K562 (cell line): ENCODE results near the gene AKT2. TPM values are rescaled to one million over a fixed set of nuclear protein-coding genes. Genes with fewer than 3 reads are reported as not detected.

ENCODE experiments used
- BDP1 ChIP-seq: IDR thresholded peaks from 3 replicates; pipeline ENCODE4 v1.6.1; 2011; ENCODE audit not compliant: insufficient read length, insufficient read depth
- E4F1 ChIP-seq: fragments of 250-450 bp; sonication (Bioruptor Pico); IDR thresholded peaks from 2 replicates; pipeline ENCODE4 v1.5.0; 2021; ENCODE audit warnings: mild to moderate bottlenecking, borderline replicate concordance
- HMG20A ChIP-seq: fragments of 450-650 bp; formaldehyde crosslinking; conservative IDR thresholded peaks from 2 replicates; pipeline ENCODE4 v1.4.0; 2020; ENCODE audit warnings: mild to moderate bottlenecking, mixed read lengths
- IRF2 ChIP-seq: sonication (generic); formaldehyde crosslinking; IDR thresholded peaks from 2 replicates; pipeline ENCODE4 v1.8.1; 2022; ENCODE audit warnings: mild to moderate bottlenecking, missing genetic modification reagents
- KLF6 ChIP-seq: fragments of 250-450 bp; sonication (Bioruptor Pico); IDR thresholded peaks from 2 replicates; pipeline ENCODE4 v1.4.0; 2020; ENCODE audit warnings: mild to moderate bottlenecking, moderate library complexity, borderline replicate concordance
- MAZ ChIP-seq, 2 experiments: fragments of 450-650 bp in 1 of 2; sonication (generic) in 1 of 2; formaldehyde crosslinking; IDR thresholded peaks in 1 of 2; conservative IDR thresholded peaks in 1 of 2; 2 replicates each; pipeline versions ENCODE4 v1.4.0 to v1.5.0; 2020; ENCODE audit warnings: mild to moderate bottlenecking in 1 of 2, missing genetic modification reagents in 1 of 2
- MCM5 ChIP-seq: fragments of 450-650 bp; IDR thresholded peaks from 2 replicates; pipeline ENCODE4 v1.6.1; 2016; ENCODE audit warnings: low read depth
- NCOA2 ChIP-seq, 2 experiments: fragments of 450-650 bp; IDR thresholded peaks; 2 replicates each; pipeline ENCODE4 v1.6.1; 2018; ENCODE audit warnings: mild to moderate bottlenecking in 2 of 2, moderate library complexity in 1 of 2; ENCODE audit not compliant: partially characterized antibody in 2 of 2
- NFIX ChIP-seq: fragments of 250-450 bp; sonication (Bioruptor Pico); IDR thresholded peaks from 2 replicates; pipeline ENCODE4 v1.4.0; 2020; ENCODE audit warnings: low read depth, mild to moderate bottlenecking, moderate library complexity
- PCBP1 ChIP-seq: fragments of 200-400 bp; formaldehyde crosslinking; IDR thresholded peaks from 2 replicates; pipeline ENCODE4 v1.6.1; 2018; ENCODE audit warnings: mild to moderate bottlenecking, low read depth, low read length; ENCODE audit not compliant: poor library complexity, severe bottlenecking
- RAD21 ChIP-seq, 2 experiments: fragments of 250-450 bp in 1 of 2; fragments of 450-650 bp in 1 of 2; sonication (Bioruptor Pico) in 1 of 2; formaldehyde crosslinking in 1 of 2; IDR thresholded peaks in 1 of 2; conservative IDR thresholded peaks in 1 of 2; 2 replicates each; pipeline versions ENCODE4 v1.4.0 to v1.8.0; 2020 to 2022; ENCODE audit warnings: mild to moderate bottlenecking in 2 of 2, moderate library complexity in 1 of 2
- SAFB2 ChIP-seq: fragments of 200-400 bp; formaldehyde crosslinking; IDR thresholded peaks from 2 replicates; pipeline ENCODE4 v1.6.1; 2018; ENCODE audit warnings: borderline replicate concordance, low read length, low read depth, moderate library complexity; ENCODE audit not compliant: severe bottlenecking
- SMAD1 ChIP-seq: fragments of 150-350 bp; IDR thresholded peaks from 2 replicates; pipeline ENCODE4 v1.6.1; 2014; ENCODE audit warnings: low read length, low read depth; ENCODE audit not compliant: partially characterized antibody
- SMARCE1 ChIP-seq: fragments of 450-650 bp; IDR thresholded peaks from 2 replicates; pipeline ENCODE4 v1.7.1; 2016; ENCODE audit warnings: mild to moderate bottlenecking
- THAP12 ChIP-seq: fragments of 250-450 bp; sonication (Bioruptor Pico); IDR thresholded peaks from 2 replicates; pipeline ENCODE4 v1.9.0; 2021; ENCODE audit warnings: mild to moderate bottlenecking, inconsistent platforms
- WHSC1 ChIP-seq: IDR thresholded peaks from one replicate; pipeline ENCODE4 v1.6.1; 2012; ENCODE audit warnings: low read length, control low read depth, inconsistent platforms
- ZBTB2 ChIP-seq: fragments of 450-650 bp; IDR thresholded peaks from 2 replicates; pipeline ENCODE4 v1.6.1; 2016; ENCODE audit warnings: antibody characterized with exemption
- ZNF263 ChIP-seq: sonication (generic); formaldehyde crosslinking; IDR thresholded peaks from 2 replicates; pipeline ENCODE4 v1.8.0; 2022; ENCODE audit warnings: mild to moderate bottlenecking, missing genetic modification reagents, borderline replicate concordance
- ZNF512 ChIP-seq: IDR thresholded peaks from 2 replicates; pipeline ENCODE4 v1.6.1; 2016; ENCODE audit warnings: missing genetic modification characterization, missing compliant biosample characterization
- polyA plus RNA-seq, 8 experiments: library from polyadenylated mRNA; depleted of rRNA in 4 of 8; stranded (reverse) in 5 of 8; unstranded in 3 of 8; fragments of >200 nt; fragmentation: Nextera tagmentation in 2 of 8; fragmentation: Illumina TruSeq in 1 of 8; extraction: Ambion mirVana in 2 of 8; extraction: Trizol in 1 of 8; gene quantifications; 2 replicates each; pipeline versions ENCODE4 v1.2.1 to v1.2.3, GENCODE V29; 2011 to 2014; ENCODE audit warnings: inconsistent platforms in 1 of 8, missing spikeins in 1 of 8
- total RNA-seq, 7 experiments: library from RNA; depleted of rRNA in 6 of 7; stranded (reverse); fragments of >200 nt in 6 of 7; fragmentation: Illumina TruSeq in 2 of 7; extraction: Trizol in 2 of 7; gene quantifications; 2 replicates each; pipeline versions ENCODE4 v1.2.1 to v1.2.3, GENCODE V29; 2011 to 2021; ENCODE audit warnings: low replicate concordance in 1 of 7

Gene AKT2
- total and polyA plus RNA-seq, 9 of the 15 experiments (the other 6 are each of a cell fraction or from before 2014, with no cell fraction given): 1.1 to 132 (median 67.7) TPM

GRCh38 chr19:40217934-40218890 is 66.9 kb downstream of the AKT2 start, which contains the start of gene TTC9B (continued):
- TF ChIP-seq E4F1 (CRISPR knock-in tag) (no peak), MAZ (CRISPR knock-in tag; conservative IDR thresholded peaks at IDR 0.05 in 1 of 2, IDR thresholded peaks at IDR 0.05 in 1 of 2) (peak in 1 of 2 experiments; percentile 63; a peak in 2 of 4 replicates), WHSC1 (no peak), NFIX (CRISPR knock-in tag) (no peak), BDP1 (no peak), HMG20A (CRISPR knock-in tag) (no peak), MCM5 (no peak), ZNF512 (tag) (no peak), NCOA2 (IDR thresholded peaks at IDR 0.05; ENCODE audit: partially characterized antibody in 2 of 2) (no peak), PCBP1 (peak; percentile 69), SAFB2 (no peak), IRF2 (CRISPR knock-in tag) (no peak), THAP12 (no peak), RAD21 (CRISPR knock-in tag; conservative IDR thresholded peaks at IDR 0.05 in 1 of 2, IDR thresholded peaks at IDR 0.05 in 1 of 2) (no peak), KLF6 (CRISPR knock-in tag) (no peak), SMARCE1 (no peak), ZBTB2 (no peak), ZNF263 (CRISPR knock-in tag) (peak; percentile 54; the same call in 1 of the 2 replicates), SMAD1 (no peak)
